ENCODE data around the gene COL5A1.
"Not testable (repeated sequence)": the region's sequence is repeated elsewhere in the genome, so short reads cannot be mapped to it uniquely, and the experiment has no call there.

The COL5A1 gene

DNA sequence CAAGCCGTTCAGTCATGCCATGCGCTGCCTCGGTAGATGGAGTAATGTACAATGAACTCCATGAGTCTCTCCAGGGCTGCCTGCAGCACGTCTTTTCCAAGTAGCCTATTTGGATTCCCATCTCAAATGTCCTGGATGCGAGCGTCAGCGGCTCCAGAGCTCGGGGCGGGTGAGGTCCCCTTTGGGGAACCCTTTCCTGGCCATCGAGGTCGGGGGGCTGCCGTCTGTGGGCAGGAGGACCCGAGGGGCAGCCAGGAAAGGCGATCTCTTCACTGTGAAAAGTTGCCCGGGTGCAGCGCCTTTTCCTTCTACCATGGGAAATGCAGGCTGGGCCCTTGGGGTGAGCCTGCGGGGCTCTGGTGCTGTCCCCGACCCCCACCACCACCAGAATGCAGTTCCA lies 202.1 kb downstream of the COL5A1 start:
- no peak for DNase-seq

DNA sequence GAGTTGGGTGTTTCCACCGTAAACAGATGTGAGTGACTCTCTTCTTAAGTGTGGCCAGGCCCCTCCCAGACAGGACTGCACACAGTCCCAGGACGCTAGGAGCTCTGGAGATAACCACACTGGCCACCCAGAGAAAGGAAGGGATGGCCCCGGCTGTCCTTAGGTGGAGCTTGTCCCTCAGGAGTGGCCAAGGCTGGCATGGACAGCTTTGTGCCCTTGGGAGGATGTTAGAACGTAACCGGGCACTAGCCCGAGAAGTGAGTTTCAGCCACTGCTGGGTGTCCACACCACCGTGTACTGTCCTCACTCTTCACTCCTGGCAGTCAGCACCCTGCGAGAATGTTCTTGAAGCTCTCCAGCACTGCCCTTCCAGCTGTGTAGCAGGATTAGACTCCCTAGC lies 203.2 kb downstream of the COL5A1 start:
- DNase-seq: no peak

- no peak for DNase-seq
Measured at GRCh38 chr9:134846187-134846586, 204.6 kb downstream of the COL5A1 start.

DNA sequence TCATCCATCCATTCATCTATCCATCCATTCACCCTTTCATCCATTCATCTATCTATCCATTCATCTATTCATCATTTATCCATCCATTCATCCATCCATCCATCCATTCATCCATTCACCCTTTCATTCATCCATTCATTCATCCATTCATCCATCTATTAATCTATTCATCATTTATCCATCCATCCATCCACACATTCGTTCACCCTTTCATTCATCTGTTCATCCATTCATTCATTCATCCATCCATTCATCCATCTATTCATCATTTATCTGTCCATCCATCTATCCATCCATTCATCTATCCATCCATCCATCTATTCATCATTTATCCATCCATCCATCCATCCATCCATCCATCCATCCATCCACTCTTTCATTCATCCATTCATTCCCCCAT lies 205.1 kb downstream of the COL5A1 start:
- DNase-seq: no peak

GRCh38 chr9:134847138-134847537 lies 205.5 kb downstream of the COL5A1 start:
- DNase-seq: no peak

DNA sequence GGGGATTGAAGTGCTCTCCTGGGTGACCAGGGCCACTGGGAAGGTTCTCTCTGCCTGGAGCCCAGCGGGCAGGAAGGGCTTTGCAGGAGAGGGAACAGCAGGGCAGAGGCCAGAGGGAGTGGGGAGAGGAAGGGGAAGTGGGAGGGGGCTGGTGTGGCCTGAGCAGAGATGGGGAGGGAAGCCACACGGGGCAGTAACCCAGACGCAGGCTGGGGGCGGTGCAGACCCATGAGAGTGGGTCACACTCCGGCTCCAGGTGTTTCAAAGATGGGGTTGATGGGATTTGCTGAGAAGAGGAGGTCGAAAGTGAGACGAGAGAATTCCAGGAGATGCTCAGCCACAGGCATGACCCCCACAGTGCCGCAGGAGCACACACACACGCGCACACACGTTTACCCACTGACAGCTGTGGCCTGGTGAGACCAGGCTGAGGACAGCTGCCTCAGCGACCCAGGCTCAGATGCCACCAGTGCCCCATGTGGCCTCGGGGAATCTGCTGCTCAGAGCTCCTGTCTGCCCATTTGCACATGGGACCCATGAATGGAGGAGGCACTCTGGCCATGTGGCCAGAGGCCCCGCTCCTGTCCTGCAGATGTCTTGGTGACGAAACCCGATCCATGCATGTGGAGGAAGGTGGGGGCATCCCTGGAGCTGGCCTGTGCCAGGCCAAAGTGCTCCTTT lies 206.3 kb downstream of the COL5A1 start:
- DNase-seq: no peak

DNA sequence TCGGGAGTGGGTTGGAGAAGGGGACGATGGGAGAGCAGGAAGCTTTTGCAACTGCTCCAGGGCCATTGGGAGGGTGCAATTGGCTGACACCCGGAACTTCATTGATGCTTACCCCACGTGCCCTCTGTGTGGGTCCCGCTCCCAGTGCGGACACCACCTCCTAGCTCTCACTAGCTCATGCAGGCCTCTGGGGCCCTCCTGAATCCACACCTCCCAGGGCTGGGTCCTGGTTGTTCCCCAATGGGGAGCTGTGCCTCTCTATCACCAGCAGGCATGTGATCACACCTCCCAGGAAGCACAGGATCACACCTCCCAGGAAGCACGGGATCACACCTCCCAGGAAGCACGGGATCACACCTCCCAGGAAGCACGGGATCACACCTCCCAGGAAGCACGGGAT lies 206.9 kb downstream of the COL5A1 start:
- DNase-seq: no peak

GRCh38 chr9:134850611-134851010 lies 209.0 kb downstream of the COL5A1 start:
- no peak for DNase-seq

DNA sequence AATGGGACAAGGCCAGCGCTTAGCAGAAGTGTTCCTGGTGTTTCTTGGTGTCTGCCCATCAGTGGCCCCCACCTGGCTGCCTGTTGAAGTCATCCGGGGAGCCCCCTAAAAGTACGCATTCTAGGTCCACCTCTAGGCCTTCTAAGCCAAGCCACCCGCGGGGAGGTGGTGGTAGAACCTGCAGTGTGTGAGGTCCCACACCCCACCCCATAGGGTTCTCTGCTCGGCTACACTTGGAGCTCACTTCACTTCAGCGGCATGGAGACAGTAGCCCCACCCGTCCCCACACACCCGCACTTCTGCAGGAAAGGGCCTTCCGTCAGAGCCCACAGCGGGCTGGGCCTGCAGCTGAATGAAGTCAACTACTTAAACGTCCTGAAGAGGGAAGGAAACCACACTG lies 209.4 kb downstream of the COL5A1 start:
- no peak for DNase-seq

GRCh38 chr9:134852906-134853654 lies 211.5 kb downstream of the COL5A1 start:
- no peak for DNase-seq

GRCh38 chr9:134853893-134854292 lies 212.3 kb downstream of the COL5A1 start:
- DNase-seq: no peak

DNA sequence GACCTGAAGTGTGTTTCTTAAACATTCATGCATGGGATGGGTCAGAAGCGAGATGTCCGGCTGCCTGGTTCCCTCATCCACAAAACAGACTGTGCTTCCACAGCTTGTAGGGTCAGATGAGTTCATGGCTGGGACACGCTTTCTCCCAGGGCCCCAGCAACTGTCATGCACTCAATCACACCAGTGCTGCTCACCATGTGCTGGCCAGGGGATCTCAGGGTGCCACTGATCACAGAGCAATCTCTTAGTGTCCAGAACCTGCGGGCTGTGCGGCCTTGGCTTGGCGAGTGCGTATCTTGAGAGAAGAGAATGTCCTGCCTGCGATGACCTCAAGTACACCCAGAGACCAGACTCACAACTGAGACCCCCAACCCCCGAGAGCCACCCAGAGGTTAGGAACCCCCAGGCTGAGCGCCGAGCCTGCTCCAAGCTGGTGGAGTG lies 213.0 kb downstream of the COL5A1 start:
- DNase-seq: no peak

- no peak for DNase-seq
Measured at GRCh38 chr9:134855231-134855899, 213.8 kb downstream of the COL5A1 start.

GRCh38 chr9:134855900-134856377 lies 214.3 kb downstream of the COL5A1 start:
- no peak for DNase-seq

DNA sequence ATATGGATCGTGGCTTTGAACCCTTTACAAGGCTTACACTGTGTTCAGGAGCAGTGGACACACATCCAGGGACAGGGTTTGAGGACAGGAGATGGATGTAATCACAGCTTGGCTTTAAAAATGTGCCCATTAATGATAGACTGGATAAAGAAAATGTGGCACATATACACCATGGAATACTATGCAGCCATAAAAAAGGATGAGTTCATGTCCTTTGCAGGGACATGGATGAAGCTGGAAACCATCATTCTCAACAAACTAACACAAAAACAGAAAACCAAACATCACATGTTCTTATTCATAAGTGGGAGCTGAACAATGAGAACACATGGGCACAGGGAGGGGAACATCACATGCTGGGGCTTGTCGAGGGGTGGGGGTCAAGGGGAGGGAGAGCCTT lies 215.8 kb downstream of the COL5A1 start:
- DNase-seq: not testable (repeated sequence)

DNA sequence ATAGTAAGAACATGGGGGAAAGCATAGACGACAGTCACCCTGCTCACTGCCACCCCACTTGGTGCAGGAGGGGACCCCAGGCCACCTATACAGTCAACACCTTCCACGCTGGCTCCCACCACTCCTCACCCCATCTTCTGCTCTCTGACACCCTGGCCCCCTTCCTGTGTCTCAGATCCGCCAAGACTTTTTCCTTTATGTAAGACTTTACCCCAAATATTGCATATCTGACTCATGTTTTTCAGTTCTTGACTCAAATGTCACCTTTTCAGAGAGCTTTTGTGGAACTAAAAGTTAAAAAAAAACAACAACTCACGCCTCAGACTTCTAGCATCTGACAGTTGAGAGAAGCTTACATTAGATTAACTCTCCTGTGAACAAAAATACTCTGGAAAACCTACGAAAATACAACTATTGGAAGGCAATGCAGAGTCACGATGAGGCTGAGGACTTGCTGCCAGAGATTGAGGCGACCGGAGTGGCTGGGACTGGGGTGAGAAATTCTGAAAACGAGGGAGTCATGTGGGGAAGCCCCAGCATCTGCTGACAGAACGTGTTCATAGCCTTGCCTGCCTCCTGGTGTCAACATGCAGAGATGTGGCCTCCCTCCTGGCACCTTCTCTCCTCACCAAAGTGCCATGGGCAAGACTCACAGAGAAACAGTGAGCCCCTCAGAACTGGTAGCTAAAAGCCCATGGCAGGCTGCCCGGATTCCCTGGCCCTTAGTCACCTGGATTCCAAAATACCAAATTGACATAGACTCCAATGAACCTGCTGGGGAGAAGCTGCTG lies 216.6 kb downstream of the COL5A1 start:
- DNase-seq: no peak

DNA sequence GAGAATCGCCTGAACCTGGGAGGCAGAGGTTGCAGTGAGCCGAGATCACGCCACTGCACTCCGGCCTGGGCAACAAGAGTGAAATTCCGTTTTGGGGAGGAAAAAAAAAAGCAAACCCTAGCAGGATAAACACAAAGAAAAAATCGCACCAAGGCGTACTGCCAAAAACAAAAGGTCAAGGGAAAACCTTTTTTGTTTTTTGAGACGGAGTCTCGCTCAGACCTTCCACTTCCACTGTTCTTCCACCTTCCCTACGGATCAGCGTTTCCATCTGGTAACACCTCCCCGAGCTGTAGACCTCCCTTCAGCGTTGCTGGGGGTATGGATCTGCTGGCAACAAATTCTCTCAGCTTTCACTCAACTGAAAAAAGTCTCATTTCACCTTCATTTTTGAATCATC lies 218.9 kb downstream of the COL5A1 start:
- DNase-seq: no peak

DNA sequence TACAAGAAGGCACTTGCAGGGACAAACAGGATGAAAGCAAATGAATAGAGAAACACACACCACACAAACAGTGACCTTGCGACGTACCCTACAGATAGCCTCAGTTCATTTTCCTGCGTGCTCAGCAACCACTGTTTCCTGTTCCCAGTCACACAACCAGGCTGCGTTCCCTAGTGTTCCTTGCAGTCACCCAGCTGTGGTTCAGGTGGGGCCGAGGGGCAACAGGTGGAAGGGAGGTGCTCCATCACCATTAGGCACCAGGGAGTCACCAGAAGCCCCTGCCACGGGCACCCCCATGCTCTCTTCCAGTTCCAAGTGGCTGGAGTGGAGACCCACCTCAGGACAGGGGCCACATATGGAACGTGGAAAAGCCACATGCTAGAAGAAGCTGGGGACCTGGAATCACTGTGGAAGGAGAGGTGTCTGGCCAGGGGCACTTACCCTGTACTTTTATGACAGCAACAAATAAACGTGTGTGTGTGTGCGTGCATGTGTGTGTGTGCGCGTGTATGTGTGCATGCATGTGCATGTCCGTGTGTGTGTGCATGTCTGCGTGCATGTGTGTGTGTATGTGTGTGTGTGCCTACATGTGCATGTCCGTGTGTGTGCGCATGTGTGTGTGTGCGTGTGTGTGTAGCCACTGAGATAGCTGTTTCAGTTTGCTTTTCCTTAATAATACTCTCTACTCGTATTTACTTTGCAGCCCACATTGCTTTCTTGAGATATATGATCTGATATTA lies 220.2 kb downstream of the COL5A1 start:
- no peak for DNase-seq

DNA sequence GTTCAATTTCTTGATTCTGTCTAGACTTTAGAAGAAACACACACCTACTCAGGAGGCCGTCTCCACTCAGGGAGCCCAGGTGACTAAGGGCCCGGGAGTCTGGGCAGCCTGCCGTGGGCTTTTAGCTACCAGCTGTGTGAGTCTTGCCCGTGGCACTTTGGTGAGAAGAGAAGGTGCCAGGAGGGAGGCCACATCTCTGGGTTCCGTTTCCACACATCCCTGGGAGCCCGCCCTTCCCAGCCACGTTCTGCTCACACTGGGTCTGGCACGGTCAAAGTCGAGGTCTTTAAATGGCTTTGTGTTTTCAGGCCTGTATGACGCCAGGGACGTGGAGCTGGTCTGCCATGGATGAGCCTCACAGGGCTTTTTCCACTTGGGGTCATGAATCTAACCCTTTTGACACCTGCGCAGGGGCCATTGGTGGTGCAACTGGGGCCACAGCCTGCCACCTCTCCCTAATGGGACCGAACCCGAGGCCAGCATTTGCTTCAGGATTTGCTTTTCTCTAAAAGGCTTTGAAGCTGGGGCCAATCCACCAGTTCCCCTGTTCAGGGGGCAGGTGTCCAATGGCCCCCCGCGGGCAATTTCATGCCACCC lies 221.8 kb downstream of the COL5A1 start:
- no peak for DNase-seq

DNA sequence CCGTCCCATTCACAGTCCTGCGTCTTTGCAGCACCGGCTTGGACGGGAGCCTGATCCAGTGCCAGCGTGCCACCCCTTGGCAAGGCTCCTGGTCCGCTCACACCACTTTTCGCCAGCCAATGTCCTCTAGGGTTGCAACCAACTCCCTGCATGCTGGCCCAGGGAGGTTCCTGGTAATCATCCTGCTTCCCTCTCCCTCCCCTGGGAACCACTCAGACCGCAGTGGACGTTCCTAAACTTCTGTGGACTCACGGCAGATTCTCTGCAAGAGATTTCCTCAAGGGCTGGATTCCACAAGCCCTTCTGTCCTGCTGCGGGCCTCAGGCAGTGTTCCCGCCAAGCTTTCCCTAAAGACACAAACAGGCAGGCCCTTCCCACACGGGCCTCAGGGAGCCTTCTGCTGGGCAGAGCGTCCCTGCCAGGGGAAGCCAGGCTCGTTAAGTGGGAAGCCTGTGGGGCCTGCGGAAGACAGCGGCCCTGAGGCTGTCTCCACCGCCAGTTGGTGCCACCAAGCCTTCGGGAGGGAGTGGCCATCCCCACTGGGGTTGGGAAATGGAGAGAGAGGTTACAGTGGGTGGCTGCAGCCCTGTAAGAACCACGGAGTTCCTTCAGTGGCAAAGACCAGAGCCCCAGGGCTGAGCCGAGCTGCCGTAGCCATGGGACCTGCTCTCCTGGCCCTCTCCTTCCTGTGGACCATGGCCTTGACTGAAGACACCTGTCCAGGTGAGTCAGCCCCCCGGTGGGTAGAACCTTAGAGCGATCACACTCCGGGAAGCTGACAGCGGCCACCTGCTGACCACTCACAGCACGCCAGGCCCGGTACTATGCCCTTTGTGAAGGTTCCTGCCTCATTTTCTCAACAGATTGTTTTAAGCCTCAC lies 222.6 kb downstream of the COL5A1 start:
- DNase-seq: no peak

- DNase-seq: no peak
Measured at GRCh38 chr9:134864821-134865190, 223.2 kb downstream of the COL5A1 start.
